ENCODE results near the gene NKD1. TPM values are rescaled to one million over a fixed set of nuclear protein-coding genes. Genes with fewer than 3 reads are reported as not detected.

NKD1 gene
- total RNA-seq, 3 donors from 2014 or later: 1.3 to 5.0 (median 4.6) TPM

GRCh38 chr16:50520451-50521245, 27.5 kb upstream of the NKD1 start:
- no peak overlapping the region for H3K4me3 ChIP-seq
- intact Hi-C loops (cut with DNase I; ENCODE audit: low total_unique reads): no loop called here
- H3K4me1 ChIP-seq: no peaks in the 10 kb centered on the region
- H3K9me3 ChIP-seq: peaks cover 6 to 21% of the 10 kb centered on the region in 2 donors
- peaks cover 0 to 9% of the 10 kb centered on the region in 2 donors for H3K27me3 ChIP-seq
- no peak overlapping the region for H3K27ac ChIP-seq
- TF ChIP-seq POLR2A (IDR thresholded peaks at IDR 0.05) (no peak), POLR2AphosphoS5 (IDR thresholded peaks at IDR 0.05) (no peak)
- TF ChIP-seq, protein P1, sequence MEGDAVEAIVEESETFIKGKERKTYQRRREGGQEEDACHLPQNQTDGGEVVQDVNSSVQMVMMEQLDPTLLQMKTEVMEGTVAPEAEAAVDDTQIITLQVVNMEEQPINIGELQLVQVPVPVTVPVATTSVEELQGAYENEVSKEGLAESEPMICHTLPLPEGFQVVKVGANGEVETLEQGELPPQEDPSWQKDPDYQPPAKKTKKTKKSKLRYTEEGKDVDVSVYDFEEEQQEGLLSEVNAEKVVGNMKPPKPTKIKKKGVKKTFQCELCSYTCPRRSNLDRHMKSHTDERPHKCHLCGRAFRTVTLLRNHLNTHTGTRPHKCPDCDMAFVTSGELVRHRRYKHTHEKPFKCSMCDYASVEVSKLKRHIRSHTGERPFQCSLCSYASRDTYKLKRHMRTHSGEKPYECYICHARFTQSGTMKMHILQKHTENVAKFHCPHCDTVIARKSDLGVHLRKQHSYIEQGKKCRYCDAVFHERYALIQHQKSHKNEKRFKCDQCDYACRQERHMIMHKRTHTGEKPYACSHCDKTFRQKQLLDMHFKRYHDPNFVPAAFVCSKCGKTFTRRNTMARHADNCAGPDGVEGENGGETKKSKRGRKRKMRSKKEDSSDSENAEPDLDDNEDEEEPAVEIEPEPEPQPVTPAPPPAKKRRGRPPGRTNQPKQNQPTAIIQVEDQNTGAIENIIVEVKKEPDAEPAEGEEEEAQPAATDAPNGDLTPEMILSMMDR (IDR thresholded peaks at IDR 0.05): no peak
- H3K36me3 ChIP-seq: no peaks in the 10 kb centered on the region
- DNase-seq (ENCODE audit: low spot score in 2 of 2): peak in 1 of 2 donors; percentile 1

- H3K36me3 ChIP-seq: no peaks in the 10 kb centered on the region
- H3K4me3 ChIP-seq: no peak overlapping the region
- DNase-seq (ENCODE audit: low spot score in 2 of 2): peak in 1 of 2 donors; percentile 5
- H3K27ac ChIP-seq: no peak overlapping the region
- peaks cover 0 to 9% of the 10 kb centered on the region in 2 donors for H3K27me3 ChIP-seq
- H3K9me3 ChIP-seq: peaks cover 6 to 15% of the 10 kb centered on the region in 2 donors
- intact Hi-C loops (cut with DNase I; ENCODE audit: low total_unique reads): no loop called here
- TF ChIP-seq POLR2AphosphoS5 (IDR thresholded peaks at IDR 0.05) (no peak), POLR2A (IDR thresholded peaks at IDR 0.05) (no peak)
- TF ChIP-seq, protein P1 (IDR thresholded peaks at IDR 0.05): no peak
- H3K4me1 ChIP-seq: no peaks in the 10 kb centered on the region
Observed at GRCh38 chr16:50521246-50521900, 26.8 kb upstream of the NKD1 start.

DNA sequence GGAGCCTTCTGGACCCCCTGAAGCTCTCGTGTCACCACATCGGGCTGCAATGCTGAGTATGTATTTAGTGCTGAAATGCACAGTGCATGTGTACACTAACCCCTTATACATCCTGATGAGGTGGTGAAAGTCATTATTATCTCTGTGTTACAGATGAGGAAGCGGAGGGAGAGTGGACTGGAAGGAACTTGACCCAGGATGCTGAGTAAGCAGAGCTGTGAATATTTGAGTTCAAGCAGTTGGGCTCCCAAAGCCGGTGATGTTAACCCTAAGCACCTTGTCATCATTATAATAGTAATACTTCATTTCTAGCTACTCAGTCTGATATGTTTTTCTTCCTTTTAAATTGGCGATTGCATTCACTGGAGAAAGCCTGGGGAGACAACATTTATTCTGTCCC, 25.9 kb upstream of the NKD1 start:
- Histone ChIP-seq H3K4me1 (no peaks in the 10 kb centered on the region), H3K4me3 (no peak overlapping the region), H3K9me3 (peaks cover 5% of the 10 kb centered on the region in 2 donors), H3K36me3 (no peaks in the 10 kb centered on the region), H3K27me3 (peaks cover 0 to 9% of the 10 kb centered on the region in 2 donors), H3K27ac (no peak overlapping the region)
- TF ChIP-seq POLR2AphosphoS5 (IDR thresholded peaks at IDR 0.05): no peak
- no peak for TF ChIP-seq POLR2A (IDR thresholded peaks at IDR 0.05)
- TF ChIP-seq, protein P1 (IDR thresholded peaks at IDR 0.05): no peak
- intact Hi-C loops (cut with DNase I; ENCODE audit: low total_unique reads): no loop called here
- DNase-seq (ENCODE audit: low spot score in 2 of 2): no peak

GRCh38 chr16:50523710-50524109, 24.5 kb upstream of the NKD1 start:
- no peaks in the 10 kb centered on the region for H3K9me3 ChIP-seq
- TF ChIP-seq POLR2AphosphoS5 (IDR thresholded peaks at IDR 0.05) (no peak), POLR2A (IDR thresholded peaks at IDR 0.05) (no peak)
- TF ChIP-seq, protein P1 (IDR thresholded peaks at IDR 0.05): no peak

DNA sequence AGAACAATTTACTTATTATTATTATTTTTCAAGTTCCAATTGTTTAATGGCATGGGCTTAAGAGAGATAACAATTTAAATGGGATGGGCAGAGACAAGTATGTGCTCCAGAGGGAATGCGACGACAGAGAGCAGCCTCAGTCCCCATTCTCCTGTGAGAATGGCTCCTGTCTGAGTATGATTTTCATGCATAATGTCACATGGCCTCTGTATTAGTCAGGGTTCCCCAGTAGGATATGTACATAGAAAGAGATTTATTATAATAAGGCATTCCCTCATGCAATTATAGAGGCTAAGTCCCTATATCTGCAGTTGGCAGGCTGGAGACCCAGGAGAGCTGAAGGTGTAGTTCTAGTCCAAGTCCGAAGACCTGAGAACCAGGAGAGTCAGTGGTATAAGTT, 22.9 kb upstream of the NKD1 start:
- peaks cover 0 to 9% of the 10 kb centered on the region in 2 donors for H3K27me3 ChIP-seq
- H3K27ac ChIP-seq: no peak overlapping the region
- DNase-seq (ENCODE audit: low spot score in 2 of 2): no peak
- no peak for TF ChIP-seq POLR2AphosphoS5 (IDR thresholded peaks at IDR 0.05)
- H3K4me3 ChIP-seq: no peak overlapping the region
- H3K36me3 ChIP-seq: no peaks in the 10 kb centered on the region
- H3K9me3 ChIP-seq: peaks cover 0 to 4% of the 10 kb centered on the region in 2 donors
- H3K4me1 ChIP-seq: no peaks in the 10 kb centered on the region
- intact Hi-C loops (cut with DNase I; ENCODE audit: low total_unique reads): no loop called here

More at GRCh38 chr16:50523710-50524109, 24.5 kb upstream of the NKD1 start:
- intact Hi-C loops (cut with DNase I; ENCODE audit: low total_unique reads): no loop called here
- Histone ChIP-seq H3K27ac (no peak overlapping the region), H3K4me3 (no peak overlapping the region), H3K36me3 (no peaks in the 10 kb centered on the region), H3K27me3 (peaks cover 0 to 9% of the 10 kb centered on the region in 2 donors), H3K4me1 (no peaks in the 10 kb centered on the region)
- DNase-seq (ENCODE audit: low spot score in 2 of 2): peak in 1 of 2 donors; percentile 5

Data from breast epithelium (tissue), 4 donors.